Activated T-cell treated with anti-CD3 and anti-CD28 coated beads, Interleukin-2, amount 50 U/mL, for 24 hours (primary cell): Measurements from ENCODE around the gene IP6K1.
"Not testable (repeated sequence)": the region's sequence is repeated elsewhere in the genome, so short reads cannot be mapped to it uniquely, and the experiment has no call there.

ENCODE experiments used
- DNase-seq: peaks from one replicate; pipeline ENCODE4 v3.0.0-alpha.2; 2020
- H3K27ac Mint-ChIP-seq: 2 replicates; pipeline ENCODE4 v1.8.0; 2020; ENCODE audit warnings: mild to moderate bottlenecking, mixed read lengths
- H3K27me3 Mint-ChIP-seq: 2 replicates; pipeline ENCODE4 v1.8.0; 2020; ENCODE audit warnings: mixed read lengths
- H3K36me3 Mint-ChIP-seq: 2 replicates; pipeline ENCODE4 v1.8.0; 2020; ENCODE audit warnings: low read depth, mixed read lengths
- H3K4me1 Mint-ChIP-seq: 2 replicates; pipeline ENCODE4 v1.8.0; 2020; ENCODE audit warnings: low read depth, mixed read lengths
- H3K4me3 Mint-ChIP-seq: 2 replicates; pipeline ENCODE4 v1.8.0; 2020; ENCODE audit warnings: mild to moderate bottlenecking, moderate library complexity, mixed read lengths
- H3K9me3 Mint-ChIP-seq: 2 replicates; pipeline ENCODE4 v1.8.0; 2020; ENCODE audit warnings: mixed read lengths

The IP6K1 gene

GRCh38 chr3:49785565-49786356 lies 581 bp downstream of the IP6K1 start:
- Mint-ChIP-seq H3K27me3 (no peaks in the 10 kb centered on the region), H3K4me3 (peak overlapping the region; percentile 88), H3K4me1 (peaks cover 41% of the 10 kb centered on the region), H3K27ac (peak overlapping the region; percentile 96), H3K9me3 (no peaks in the 10 kb centered on the region), H3K36me3 (peaks cover 41% of the 10 kb centered on the region)
- no peak for DNase-seq

- not testable (repeated sequence) for H3K9me3 Mint-ChIP-seq, H3K27ac Mint-ChIP-seq, DNase-seq, H3K4me3 Mint-ChIP-seq, H3K27me3 Mint-ChIP-seq
- peaks cover 55% of the 10 kb centered on the region for H3K4me1 Mint-ChIP-seq
- H3K36me3 Mint-ChIP-seq = peaks cover 60% of the 10 kb centered on the region
Measured at GRCh38 chr3:49782277-49782676, 4.1 kb downstream of the IP6K1 start.

- peaks cover 51% of the 10 kb centered on the region for H3K4me1 Mint-ChIP-seq
- H3K9me3 Mint-ChIP-seq = no peaks in the 10 kb centered on the region
- no peak overlapping the region for H3K4me3 Mint-ChIP-seq
- peaks cover 67% of the 10 kb centered on the region for H3K36me3 Mint-ChIP-seq
- H3K27ac Mint-ChIP-seq = peak overlapping the region; percentile 49
- DNase-seq = no peak
- H3K27me3 Mint-ChIP-seq = no peaks in the 10 kb centered on the region
Measured at GRCh38 chr3:49781415-49782199, 4.7 kb downstream of the IP6K1 start.

GRCh38 chr3:49780975-49781365 lies 5.4 kb downstream of the IP6K1 start:
- Mint-ChIP-seq H3K36me3 (peaks cover 70% of the 10 kb centered on the region), H3K27ac (peak overlapping the region; percentile 10), H3K4me1 (peaks cover 51% of the 10 kb centered on the region)
- not testable (repeated sequence) for H3K4me3 Mint-ChIP-seq, H3K27me3 Mint-ChIP-seq, DNase-seq, H3K9me3 Mint-ChIP-seq

GRCh38 chr3:49780080-49780974 lies 6.0 kb downstream of the IP6K1 start:
- peaks cover 51% of the 10 kb centered on the region for H3K4me1 Mint-ChIP-seq
- no peaks in the 10 kb centered on the region for H3K9me3 Mint-ChIP-seq
- peak; percentile 16 for DNase-seq
- peak overlapping the region; percentile 16 for H3K27ac Mint-ChIP-seq
- H3K27me3 Mint-ChIP-seq = no peaks in the 10 kb centered on the region
- no peak overlapping the region for H3K4me3 Mint-ChIP-seq
- H3K36me3 Mint-ChIP-seq = peaks cover 71% of the 10 kb centered on the region

- DNase-seq = no peak
- Mint-ChIP-seq H3K27me3 (no peaks in the 10 kb centered on the region), H3K9me3 (no peaks in the 10 kb centered on the region), H3K36me3 (peaks cover 70% of the 10 kb centered on the region), H3K27ac (peak overlapping the region; percentile 16), H3K4me1 (peaks cover 52% of the 10 kb centered on the region), H3K4me3 (no peak overlapping the region)
Measured at GRCh38 chr3:49779358-49780079, 6.8 kb downstream of the IP6K1 start.

- Mint-ChIP-seq H3K4me1 (peaks cover 48% of the 10 kb centered on the region), H3K36me3 (peaks cover 49% of the 10 kb centered on the region)
- not testable (repeated sequence) for H3K9me3 Mint-ChIP-seq, H3K27ac Mint-ChIP-seq, H3K27me3 Mint-ChIP-seq, H3K4me3 Mint-ChIP-seq, DNase-seq
Measured at GRCh38 chr3:49776101-49776500, 10.2 kb downstream of the IP6K1 start.

GRCh38 chr3:49775538-49775937 lies 10.8 kb downstream of the IP6K1 start:
- no peak overlapping the region for H3K27ac Mint-ChIP-seq
- H3K4me1 Mint-ChIP-seq = peaks cover 46% of the 10 kb centered on the region
- H3K9me3 Mint-ChIP-seq = no peaks in the 10 kb centered on the region
- H3K27me3 Mint-ChIP-seq = no peaks in the 10 kb centered on the region
- H3K36me3 Mint-ChIP-seq = peaks cover 46% of the 10 kb centered on the region
- H3K4me3 Mint-ChIP-seq = no peak overlapping the region
- peak; percentile 8 for DNase-seq

- H3K27me3 Mint-ChIP-seq = no peaks in the 10 kb centered on the region
- H3K27ac Mint-ChIP-seq = no peak overlapping the region
- peaks cover 53% of the 10 kb centered on the region for H3K4me1 Mint-ChIP-seq
- no peak overlapping the region for H3K4me3 Mint-ChIP-seq
- H3K9me3 Mint-ChIP-seq = no peaks in the 10 kb centered on the region
- peaks cover 53% of the 10 kb centered on the region for H3K36me3 Mint-ChIP-seq
- peak; percentile 6 for DNase-seq
Measured at GRCh38 chr3:49772703-49773102, 13.6 kb downstream of the IP6K1 start.

GRCh38 chr3:49771340-49771938 lies 14.9 kb downstream of the IP6K1 start:
- Mint-ChIP-seq H3K4me1 (peaks cover 50% of the 10 kb centered on the region), H3K9me3 (no peaks in the 10 kb centered on the region), H3K27ac (no peak overlapping the region), H3K27me3 (no peaks in the 10 kb centered on the region), H3K4me3 (no peak overlapping the region), H3K36me3 (peaks cover 45% of the 10 kb centered on the region)
- no peak for DNase-seq

- H3K4me1 Mint-ChIP-seq = peaks cover 47% of the 10 kb centered on the region
- no peaks in the 10 kb centered on the region for H3K9me3 Mint-ChIP-seq
- H3K27ac Mint-ChIP-seq = peak overlapping the region; percentile 9
- no peak overlapping the region for H3K4me3 Mint-ChIP-seq
- no peak for DNase-seq
- H3K27me3 Mint-ChIP-seq = no peaks in the 10 kb centered on the region
- H3K36me3 Mint-ChIP-seq = peaks cover 38% of the 10 kb centered on the region
Measured at GRCh38 chr3:49769926-49770325, 16.4 kb downstream of the IP6K1 start.

GRCh38 chr3:49769286-49769915 lies 16.9 kb downstream of the IP6K1 start:
- H3K27me3 Mint-ChIP-seq = no peaks in the 10 kb centered on the region
- H3K9me3 Mint-ChIP-seq = no peaks in the 10 kb centered on the region
- H3K4me1 Mint-ChIP-seq = peaks cover 48% of the 10 kb centered on the region
- no peak overlapping the region for H3K4me3 Mint-ChIP-seq
- peak overlapping the region; percentile 9 for H3K27ac Mint-ChIP-seq
- DNase-seq = no peak
- H3K36me3 Mint-ChIP-seq = peaks cover 39% of the 10 kb centered on the region

- Mint-ChIP-seq H3K36me3 (peaks cover 43% of the 10 kb centered on the region), H3K27me3 (no peaks in the 10 kb centered on the region), H3K4me1 (peaks cover 34% of the 10 kb centered on the region), H3K9me3 (no peaks in the 10 kb centered on the region), H3K4me3 (no peak overlapping the region), H3K27ac (no peak overlapping the region)
- DNase-seq = no peak
Measured at GRCh38 chr3:49763981-49764380, 22.4 kb downstream of the IP6K1 start.
